Measurements from ENCODE around the gene ANAPC4. TPM values are rescaled to one million over a fixed set of nuclear protein-coding genes. Genes with fewer than 3 reads are reported as not detected.
A peak's percentile ranks its signal among the peaks of the same experiment; 100 is the strongest.

Gene ANAPC4
- total RNA-seq, 4 donors from 2014 or later = 17.2 to 25.3 (median 19.0) TPM

DNA sequence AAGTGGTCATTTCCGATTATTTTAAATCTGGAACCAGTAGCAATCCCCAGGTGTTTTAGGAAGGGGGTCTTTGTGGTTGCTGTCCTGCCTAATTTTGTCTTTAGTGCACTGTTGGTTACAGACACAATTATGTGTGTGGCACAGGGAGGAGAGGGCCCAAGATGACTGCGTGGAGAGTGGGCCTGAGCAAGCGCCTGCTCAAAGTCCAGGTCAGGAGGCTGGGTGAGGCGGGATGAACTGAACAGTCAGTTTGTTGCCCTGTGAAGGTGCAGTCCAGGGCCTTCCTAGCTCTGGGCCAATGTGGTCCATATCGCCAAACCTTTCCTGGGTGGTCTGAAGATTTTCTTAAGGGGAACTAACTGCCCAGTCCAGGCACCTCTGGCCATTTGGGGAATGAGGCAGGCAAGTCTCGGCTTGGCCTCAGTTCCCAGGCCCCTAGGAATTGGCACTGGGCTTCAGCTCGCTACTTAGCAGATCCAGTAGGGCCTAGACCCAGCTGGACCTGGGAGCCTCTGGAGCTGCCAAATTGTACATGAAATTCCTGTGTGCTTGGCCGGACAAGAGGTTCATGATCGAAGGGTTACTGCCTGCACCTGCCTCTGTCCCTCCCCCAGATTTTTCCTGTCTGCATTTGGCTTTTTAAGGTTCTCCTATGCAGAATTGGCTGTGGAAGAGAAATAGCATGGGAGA, 47.6 kb downstream of the ANAPC4 start:
- Histone ChIP-seq H3K27me3 (no peaks in the 10 kb centered on the region), H3K27ac (replicated peaks in 1 of 4) (peak overlapping the region in 2 of 4 donors; percentile 3 to 13), H3K4me3 (no peak overlapping the region), H3K36me3 (peaks cover 0 to 13% (median 0%) of the 10 kb centered on the region in 4 donors), H3K9me3 (no peaks in the 10 kb centered on the region), H3K4me1 (peaks cover 13 to 16% (median 16%) of the 10 kb centered on the region in 4 donors)
- 75% methylated on average over 9 of the region's 9 CpGs for WGBS
- TF ChIP-seq POLR2A (IDR thresholded peaks at IDR 0.05; ENCODE audit: low read depth) (no peak), POLR2AphosphoS5 (IDR thresholded peaks at IDR 0.05) (no peak), EP300 (IDR thresholded peaks at IDR 0.05) (no peak)
- TF ChIP-seq, protein P1, sequence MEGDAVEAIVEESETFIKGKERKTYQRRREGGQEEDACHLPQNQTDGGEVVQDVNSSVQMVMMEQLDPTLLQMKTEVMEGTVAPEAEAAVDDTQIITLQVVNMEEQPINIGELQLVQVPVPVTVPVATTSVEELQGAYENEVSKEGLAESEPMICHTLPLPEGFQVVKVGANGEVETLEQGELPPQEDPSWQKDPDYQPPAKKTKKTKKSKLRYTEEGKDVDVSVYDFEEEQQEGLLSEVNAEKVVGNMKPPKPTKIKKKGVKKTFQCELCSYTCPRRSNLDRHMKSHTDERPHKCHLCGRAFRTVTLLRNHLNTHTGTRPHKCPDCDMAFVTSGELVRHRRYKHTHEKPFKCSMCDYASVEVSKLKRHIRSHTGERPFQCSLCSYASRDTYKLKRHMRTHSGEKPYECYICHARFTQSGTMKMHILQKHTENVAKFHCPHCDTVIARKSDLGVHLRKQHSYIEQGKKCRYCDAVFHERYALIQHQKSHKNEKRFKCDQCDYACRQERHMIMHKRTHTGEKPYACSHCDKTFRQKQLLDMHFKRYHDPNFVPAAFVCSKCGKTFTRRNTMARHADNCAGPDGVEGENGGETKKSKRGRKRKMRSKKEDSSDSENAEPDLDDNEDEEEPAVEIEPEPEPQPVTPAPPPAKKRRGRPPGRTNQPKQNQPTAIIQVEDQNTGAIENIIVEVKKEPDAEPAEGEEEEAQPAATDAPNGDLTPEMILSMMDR (IDR thresholded peaks at IDR 0.05) = no peak
- DNase-seq (ENCODE audit: extremely low spot score) = no peak
- intact Hi-C loops (cut with DNase I) = no loop called here

DNA sequence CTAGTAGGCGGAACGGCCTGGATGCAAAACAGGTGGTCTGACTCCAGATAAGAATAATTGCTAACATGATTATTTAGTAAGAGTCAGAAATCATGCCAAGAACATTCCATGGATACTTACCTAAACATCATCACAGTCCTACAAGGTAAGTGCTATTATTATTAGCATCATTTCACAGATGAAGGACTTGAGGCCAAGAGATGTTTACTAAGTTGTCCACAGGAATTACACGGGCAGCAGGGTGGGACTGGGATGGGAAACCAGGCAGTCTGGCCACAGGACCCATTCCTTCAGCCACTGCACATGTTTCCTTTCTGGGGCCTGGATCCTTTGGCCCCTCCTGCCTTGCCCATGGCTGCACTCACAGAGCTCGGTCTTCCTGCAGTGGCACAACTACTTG, 48.3 kb downstream of the ANAPC4 start:
- intact Hi-C loops (cut with DNase I) = no loop called here
- 48% methylated on average over 3 of the region's 4 CpGs for WGBS

DNA sequence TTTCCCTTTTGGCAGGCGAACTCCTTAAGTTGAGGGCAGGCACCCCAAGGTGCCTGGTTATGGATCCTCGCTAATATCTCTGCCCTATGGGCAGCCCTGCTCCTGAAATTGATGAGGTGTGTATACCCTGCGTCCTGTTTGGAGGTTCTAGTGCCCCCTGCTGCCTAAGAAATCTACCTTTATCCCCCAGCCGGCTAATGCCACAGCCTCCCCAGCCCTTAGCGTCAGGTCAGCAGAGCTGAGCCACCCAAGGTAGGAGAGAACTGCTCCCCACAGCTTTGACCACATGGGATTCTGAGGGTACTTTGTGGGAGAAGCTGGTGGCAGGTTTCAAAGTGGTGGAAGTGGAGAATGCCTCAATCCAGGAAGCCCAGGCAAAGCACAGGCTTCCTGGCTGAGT, 50.8 kb downstream of the ANAPC4 start:
- no peak for TF ChIP-seq EP300 (IDR thresholded peaks at IDR 0.05)
- no peak for TF ChIP-seq POLR2A (IDR thresholded peaks at IDR 0.05; ENCODE audit: low read depth)
- TF ChIP-seq POLR2AphosphoS5 (IDR thresholded peaks at IDR 0.05) = no peak
- TF ChIP-seq, protein P1 (IDR thresholded peaks at IDR 0.05) = no peak
- Histone ChIP-seq H3K36me3 (no peaks in the 10 kb centered on the region), H3K9me3 (no peaks in the 10 kb centered on the region), H3K27me3 (no peaks in the 10 kb centered on the region), H3K27ac (replicated peaks in 1 of 4) (no peak overlapping the region), H3K4me3 (no peak overlapping the region), H3K4me1 (peaks cover 13 to 16% (median 16%) of the 10 kb centered on the region in 4 donors)
- intact Hi-C loops (cut with DNase I) = no loop called here
- DNase-seq (ENCODE audit: extremely low spot score) = no peak
- 88% methylated on average over 5 of the region's 5 CpGs for WGBS

More for the DNA sequence above, 48.3 kb downstream of the ANAPC4 start:
- no peak overlapping the region for H3K4me3 ChIP-seq
- H3K27ac ChIP-seq (replicated peaks in 1 of 4) = peak overlapping the region in 1 of 4 donors; percentile 13
- TF ChIP-seq POLR2AphosphoS5 (IDR thresholded peaks at IDR 0.05) (no peak), EP300 (IDR thresholded peaks at IDR 0.05) (no peak), POLR2A (IDR thresholded peaks at IDR 0.05; ENCODE audit: low read depth) (no peak)
- TF ChIP-seq, protein P1 (IDR thresholded peaks at IDR 0.05) = no peak
- no peak for DNase-seq (ENCODE audit: extremely low spot score)
- H3K27me3 ChIP-seq = no peaks in the 10 kb centered on the region
- peaks cover 13 to 16% (median 16%) of the 10 kb centered on the region in 4 donors for H3K4me1 ChIP-seq
- peaks cover 0 to 11% (median 0%) of the 10 kb centered on the region in 4 donors for H3K36me3 ChIP-seq
- no peaks in the 10 kb centered on the region for H3K9me3 ChIP-seq

DNA sequence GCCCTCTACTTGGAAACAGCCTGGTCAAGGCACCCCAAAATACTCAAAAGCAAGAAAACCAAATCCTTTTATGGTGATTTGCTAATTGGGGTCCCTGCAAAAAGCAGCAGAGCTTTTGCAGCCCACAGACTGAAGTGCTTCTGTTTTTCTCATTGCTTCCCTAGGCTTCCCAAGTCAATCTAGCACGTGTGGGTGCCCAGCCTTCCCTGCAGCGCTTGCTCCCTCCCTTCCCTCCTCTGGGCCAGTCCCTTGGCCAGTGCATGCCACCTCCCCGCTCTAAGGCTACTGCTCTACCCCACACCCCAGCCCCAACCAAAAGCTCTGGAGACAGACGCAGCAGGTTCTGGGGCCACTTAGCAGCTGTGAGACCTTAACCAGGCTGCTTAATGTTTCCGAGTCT, 53.6 kb downstream of the ANAPC4 start:
- Histone ChIP-seq H3K4me3 (no peak overlapping the region), H3K4me1 (peaks cover under 1 to 2% (median 2%) of the 10 kb centered on the region in 4 donors), H3K9me3 (no peaks in the 10 kb centered on the region), H3K27me3 (no peaks in the 10 kb centered on the region), H3K36me3 (no peaks in the 10 kb centered on the region), H3K27ac (replicated peaks in 1 of 4) (no peak overlapping the region)
- no peak for TF ChIP-seq EP300 (IDR thresholded peaks at IDR 0.05)
- no peak for TF ChIP-seq POLR2A (IDR thresholded peaks at IDR 0.05; ENCODE audit: low read depth)
- TF ChIP-seq, protein P1 (IDR thresholded peaks at IDR 0.05) = no peak
- no peak for TF ChIP-seq POLR2AphosphoS5 (IDR thresholded peaks at IDR 0.05)
- WGBS = 94% methylated on average over 5 of the region's 5 CpGs
- peak; percentile 74 for DNase-seq (ENCODE audit: extremely low spot score)
- intact Hi-C loops (cut with DNase I) = no loop called here
